Heart left ventricle (tissue), 16 donors: ENCODE measurements around the gene DDOST. TPM values are rescaled to one million over a fixed set of nuclear protein-coding genes. Genes with fewer than 3 reads are reported as not detected.

Experiments used
- ATAC-seq, 4 donors: fragments of 200-7000 bp; cut with Tn5 transposase; one replicate each; pipeline ENCODE4 v1.9.1; 2020 to 2022; ENCODE audit warnings: moderate library complexity in 4 of 4, mild to moderate bottlenecking in 3 of 4, moderate number of reproducible peaks in 1 of 4
- DNase-seq, 5 donors: peaks; one replicate each; pipeline ENCODE4 v3.0.0-alpha.2; 2020
- H3K27ac ChIP-seq, 12 donors: fragments of 200-600 bp; sonication (generic) in 4 of 12; one replicate each; pipeline versions ENCODE4 v1.5.0 to v1.8.0; 2016 to 2022; ENCODE audit warnings: mild to moderate bottlenecking in 2 of 12
- H3K27me3 ChIP-seq, 9 donors: fragments of 200-600 bp; sonication (generic) in 2 of 9; one replicate each; pipeline versions ENCODE4 v1.5.1 to v1.8.0; 2016 to 2022; ENCODE audit warnings: mild to moderate bottlenecking in 3 of 9
- H3K36me3 ChIP-seq, 9 donors: fragments of 200-600 bp; sonication (generic) in 2 of 9; one replicate each; pipeline versions ENCODE4 v1.5.0 to v1.8.0; 2018 to 2022; ENCODE audit warnings: mild to moderate bottlenecking in 2 of 9
- H3K4me1 ChIP-seq, 12 donors: fragments of 200-600 bp; sonication (generic) in 4 of 12; one replicate each; pipeline versions ENCODE4 v1.5.0 to v1.8.0; 2016 to 2022; ENCODE audit warnings: mild to moderate bottlenecking in 3 of 12
- H3K4me3 ChIP-seq, 12 donors: fragments of 200-600 bp; sonication (generic) in 4 of 12; one replicate each; pipeline versions ENCODE4 v1.5.0 to v1.8.0; 2017 to 2022; ENCODE audit warnings: mild to moderate bottlenecking in 9 of 12, moderate library complexity in 4 of 12
- H3K9me3 ChIP-seq, 12 donors: fragments of 200-600 bp; sonication (generic) in 4 of 12; one replicate each; pipeline versions ENCODE4 v1.5.0 to v1.8.0; 2016 to 2022; ENCODE audit warnings: mild to moderate bottlenecking in 1 of 12
- CTCF ChIP-seq, 12 donors: fragments of 200-600 bp; sonication (generic) in 4 of 12; IDR thresholded peaks; one replicate each; pipeline versions ENCODE4 v1.5.0 to v1.8.0; 2018 to 2022; ENCODE audit warnings: antibody characterized with exemption in 12 of 12, mild to moderate bottlenecking in 5 of 12
- POLR2A ChIP-seq, 2 donors: fragments of 450-650 bp; IDR thresholded peaks; one replicate each; pipeline ENCODE4 v1.6.1; 2017; ENCODE audit warnings: antibody characterized with exemption in 2 of 2, mild to moderate bottlenecking in 2 of 2, moderate library complexity in 2 of 2
- WGBS, 4 donors: extraction: QIAGEN DNeasy Blood & Tissue Kit in 2 of 4; methylation state at CpG; one replicate each; pipeline versions ENCODE4 v1.1.5 to v1.1.7; 2013 to 2018; 5-methylcytosine and 5-hydroxymethylcytosine counted together
- intact Hi-C, 10 donors: fragments of 100-400 bp; cut with DNase I; formaldehyde crosslinking; loops; one replicate each; pipeline versions ENCODE4 v1.11.1 to v1.14.2; 2022
- polyA plus RNA-seq, 2 donors: library from polyadenylated mRNA; stranded (reverse); fragments of 200-250 nt; gene quantifications; one replicate each; pipeline ENCODE4 v1.2.3, GENCODE V29; 2013
- total RNA-seq, 9 donors: library from RNA; depleted of rRNA in 2 of 9; stranded (reverse); fragments of >200 nt in 2 of 9; fragmentation: NEBNext Ultra II Directional in 3 of 9; extraction: Animal tissue kit (Norgen Biotek cat#: 25700) in 3 of 9; gene quantifications; one replicate each; pipeline versions ENCODE4 v1.1.0 to v1.2.4, GENCODE V29; 2016 to 2023
- donor health status: ischemic (EF 13 %, LVEDD 7.1; RV severe dilation, severe dysfunction).
- donor health status: healthy with polysubstance abuse.
- donor health status: DM: no; HTN: yes; CAD: no.
- donor health status: DM: no; HTN: no; CAD: no.
- donor health status: ischemic (EF 25% LVEDD 6.9; RV normal size, moderate dysfunction).
- donor health status: ischemic (EF 25% LVEDD 5.7; RV mildly dilated, moderate dysfunction).
- donor health status: healthy.
- donor health status: DM: yes; HTN: yes; CAD: no.
- donor health status: ischemic (EF 35%, LVEDD 5.7; RV mildly dilated, moderate dysfunction).
- donor health status: nonischemic (EF 11% LVEDD 7.7; RV severe dilation, severe dysfunction).
- donor health status: DM: yes; HTN: yes; CAD: no.
- donor health status: PGD.
- donor health status: ischemic (EF 29% LVEDD 5.4; RV normal size, mild dysfunction).
- donor health status: nonischemic (EF 23%, LVEDD 6.1; RV moderate dilation, normal function).

The DDOST gene
- total and polyA plus RNA-seq, 11 donors, result 88.9 to 211 (median 128) TPM

DNA sequence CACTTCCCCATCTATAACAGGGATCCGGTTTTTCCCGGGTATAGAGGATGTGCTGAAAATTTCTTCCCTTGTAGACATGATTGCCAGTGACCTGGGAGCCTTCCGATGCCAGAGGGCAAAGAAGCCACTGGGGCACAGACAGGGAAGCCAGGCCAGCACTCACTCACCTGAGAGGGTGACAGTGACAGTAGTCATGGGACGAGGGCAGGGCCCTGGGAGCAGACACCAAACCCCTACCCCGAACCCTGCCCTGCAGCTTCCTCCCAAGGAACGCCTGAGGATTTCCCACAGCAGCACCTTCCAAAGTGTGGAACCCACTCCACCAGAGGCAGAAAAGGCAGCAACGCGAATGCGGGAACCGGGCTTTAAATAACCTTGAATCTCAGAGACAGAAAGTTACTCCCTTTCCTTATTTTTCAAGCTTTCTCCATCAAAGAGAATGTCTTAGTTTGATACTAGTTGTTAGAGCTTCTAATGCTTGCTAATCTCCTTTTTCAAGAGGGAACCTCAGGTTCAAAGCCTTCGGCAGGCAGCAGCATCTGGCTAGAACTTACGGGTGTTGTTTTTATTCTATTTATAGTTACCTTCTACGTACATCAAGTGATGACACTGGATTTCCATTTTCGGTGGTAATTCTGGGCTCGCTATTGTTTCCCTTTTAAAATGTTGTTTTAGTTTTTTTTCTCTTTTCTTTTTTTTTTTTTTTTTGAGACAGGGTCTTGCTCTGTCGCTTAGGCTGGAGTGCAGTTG is 2.8 kb downstream of the DDOST start:
- Histone ChIP-seq H3K4me1 (peaks cover 4 to 52% (median 36%) of the 10 kb centered on the region in 12 donors), H3K27me3 (no peaks in the 10 kb centered on the region), H3K9me3 (no peaks in the 10 kb centered on the region), H3K4me3 (peak overlapping the region in 2 of 12 donors; percentile 10 to 12), H3K27ac (peak overlapping the region; percentile 18 to 81 (median 54)), H3K36me3 (peaks cover 0 to 63% (median 44%) of the 10 kb centered on the region in 9 donors)
- intact Hi-C loops, result no loop called here
- TF ChIP-seq CTCF (IDR thresholded peaks at IDR 0.05) (no peak), POLR2A (IDR thresholded peaks at IDR 0.05) (no peak)
- DNase-seq (peak in 1 of 5 donors; percentile 26), ATAC-seq (no peak)
- WGBS, 4 donors, result 59 to 68% (median 66%) methylated on average over 16 of the region's 16 CpGs

- DNase-seq (no peak), ATAC-seq (no peak)
- intact Hi-C loops, result no loop called here
- H3K9me3 ChIP-seq, result no peaks in the 10 kb centered on the region
- no peaks in the 10 kb centered on the region for H3K27me3 ChIP-seq
- TF ChIP-seq POLR2A (IDR thresholded peaks at IDR 0.05) (no peak), CTCF (IDR thresholded peaks at IDR 0.05) (no peak)
- H3K27ac ChIP-seq, result peak overlapping the region in 1 of 12 donors; percentile 76
- H3K4me3 ChIP-seq, result no peak overlapping the region
- H3K4me1 ChIP-seq, result peaks cover 4 to 45% (median 31%) of the 10 kb centered on the region in 12 donors
- WGBS, 4 donors, result 84 to 92% (median 89%) methylated on average over 12 of the region's 12 CpGs
- H3K36me3 ChIP-seq, result peaks cover 3 to 77% (median 57%) of the 10 kb centered on the region in 9 donors
Measured at GRCh38 chr1:20657024-20657423, 4.1 kb downstream of the DDOST start.

GRCh38 chr1:20654104-20654690 is 7.0 kb downstream of the DDOST start:
- Histone ChIP-seq H3K9me3 (no peaks in the 10 kb centered on the region), H3K4me1 (peaks cover 0 to 26% (median 15%) of the 10 kb centered on the region in 12 donors), H3K27ac (peak overlapping the region in 4 of 12 donors; percentile 28 to 54 (median 42)), H3K4me3 (no peak overlapping the region), H3K36me3 (peaks cover 3 to 100% (median 85%) of the 10 kb centered on the region in 9 donors), H3K27me3 (no peaks in the 10 kb centered on the region)
- ATAC-seq (peak; percentile 29 to 61 (median 54)), DNase-seq (peak in 4 of 5 donors; percentile 35 to 80 (median 52))
- intact Hi-C loops, result no loop called here
- WGBS, 4 donors, result 69 to 80% (median 74%) methylated on average over 17 to 20 of the region's 20 CpGs
- TF ChIP-seq POLR2A (IDR thresholded peaks at IDR 0.05) (no peak), CTCF (IDR thresholded peaks at IDR 0.05) (peak in 1 of 12 donors; percentile 10)

GRCh38 chr1:20652300-20652699 is 8.9 kb downstream of the DDOST start:
- H3K4me1 ChIP-seq, result peaks cover 0 to 12% (median 2%) of the 10 kb centered on the region in 12 donors
- no peaks in the 10 kb centered on the region for H3K27me3 ChIP-seq
- H3K4me3 ChIP-seq, result no peak overlapping the region
- intact Hi-C loops, result no loop called here
- TF ChIP-seq POLR2A (IDR thresholded peaks at IDR 0.05), result no peak
- no peak for TF ChIP-seq CTCF (IDR thresholded peaks at IDR 0.05)
- WGBS, 4 donors, result 91 to 97% (median 95%) methylated on average over 15 of the region's 15 CpGs
- H3K36me3 ChIP-seq, result peaks cover 3 to 100% (median 98%) of the 10 kb centered on the region in 9 donors
- no peak overlapping the region for H3K27ac ChIP-seq
- ATAC-seq, result peak in 1 of 4 donors; percentile 3
- DNase-seq, result peak in 1 of 5 donors; percentile 33
- no peaks in the 10 kb centered on the region for H3K9me3 ChIP-seq
